HL-60/S4 treated with retinoic acid at 250 ng/mL for 4 days and 3 days (cell line): ENCODE data around the gene AQP12A.
"Not testable (repeated sequence)": the region's sequence is repeated elsewhere in the genome, so short reads cannot be mapped to it uniquely, and the experiment has no call there.

Experiments
- in situ Hi-C: fragments of 300-500 bp; cut with MboI; formaldehyde crosslinking; loops from 2 replicates; pipeline ENCODE4 v1.7.0; 2022; ENCODE audit warnings: low sequenced_read_pairs

AQP12A gene

GRCh38 chr2:240659883-240660282 is 31.8 kb upstream of the AQP12A start:
- in situ Hi-C loops, result not testable (repeated sequence)

- in situ Hi-C loops, result no loop called here
Observed at GRCh38 chr2:240662681-240663080, 29.0 kb upstream of the AQP12A start.

- in situ Hi-C loops, result no loop called here
Observed at GRCh38 chr2:240663546-240664190, 28.0 kb upstream of the AQP12A start.

- in situ Hi-C loops, result no loop called here
Observed at GRCh38 chr2:240664622-240665021, 27.0 kb upstream of the AQP12A start.

- in situ Hi-C loops, result no loop called here
Observed at GRCh38 chr2:240670402-240670801, 21.3 kb upstream of the AQP12A start.

GRCh38 chr2:240670950-240671349 is 20.7 kb upstream of the AQP12A start:
- in situ Hi-C loops, result no loop called here

GRCh38 chr2:240672076-240672700 is 19.5 kb upstream of the AQP12A start:
- in situ Hi-C loops, result no loop called here

- in situ Hi-C loops, result no loop called here
Observed at GRCh38 chr2:240672701-240673190, 18.9 kb upstream of the AQP12A start.

GRCh38 chr2:240674461-240675184 is 17.0 kb upstream of the AQP12A start:
- in situ Hi-C loops, result not testable (repeated sequence)

- in situ Hi-C loops, result not testable (repeated sequence)
Observed at GRCh38 chr2:240675345-240675744, 16.3 kb upstream of the AQP12A start.

- in situ Hi-C loops, result not testable (repeated sequence)
Observed at GRCh38 chr2:240678043-240678442, 13.6 kb upstream of the AQP12A start.

GRCh38 chr2:240678909-240679308 is 12.8 kb upstream of the AQP12A start:
- in situ Hi-C loops, result not testable (repeated sequence)

GRCh38 chr2:240680185-240680584 is 11.5 kb upstream of the AQP12A start:
- in situ Hi-C loops, result not testable (repeated sequence)

GRCh38 chr2:240682431-240683224 is 9.0 kb upstream of the AQP12A start, which contains the start of gene AQP12B:
Gene AQP12B (minus strand): TSS chr2:240682885. CDS start chr2:240682837, 48 bp downstream.
- in situ Hi-C loops, result not testable (repeated sequence)

- in situ Hi-C loops, result not testable (repeated sequence)
Observed at GRCh38 chr2:240683329-240683979, 8.2 kb upstream of the AQP12A start.

GRCh38 chr2:240683980-240684728 is 7.5 kb upstream of the AQP12A start:
- in situ Hi-C loops, result not testable (repeated sequence)

- in situ Hi-C loops, result no loop called here
Observed at GRCh38 chr2:240685771-240686371, 5.8 kb upstream of the AQP12A start.

GRCh38 chr2:240686460-240686859 is 5.2 kb upstream of the AQP12A start:
- in situ Hi-C loops, result no loop called here

GRCh38 chr2:240687045-240687740 is 4.5 kb upstream of the AQP12A start:
- in situ Hi-C loops, result no loop called here
